ENCODE results near the gene CACNA1G. TPM values are rescaled to one million over a fixed set of nuclear protein-coding genes. Genes with fewer than 3 reads are reported as not detected.

Gene CACNA1G
- total RNA-seq, 2 donors from 2014 or later, result 3.4 to 6.6 TPM

- 93% methylated on average over 12 of the region's 12 CpGs for WGBS
These were observed 8.6 kb upstream of the CACNA1G start for GRCh38 chr17:50551884-50552283.

GRCh38 chr17:50554201-50554600 is 6.3 kb upstream of the CACNA1G start:
- 93% methylated on average over 17 of the region's 17 CpGs for WGBS
- no peaks in the 10 kb centered on the region for H3K9me3 ChIP-seq
- TF ChIP-seq CTCF (IDR thresholded peaks at IDR 0.05), result no peak
- no peak for TF ChIP-seq POLR2A (IDR thresholded peaks at IDR 0.05)
- no peak for TF ChIP-seq POLR2AphosphoS5 (IDR thresholded peaks at IDR 0.05)
- no peak overlapping the region for H3K27ac ChIP-seq
- peaks cover 2% of the 10 kb centered on the region for H3K27me3 ChIP-seq (replicated peaks; ENCODE audit: insufficient read depth)
- intact Hi-C loops (cut with DNase I), result loop anchor here (5.0 kb wide), 1 partner anchor 73 kb away; no protein-coding TSS in a partner anchor
- DNase-seq (ENCODE audit: low spot score), result no peak
- H3K4me3 ChIP-seq, result no peak overlapping the region
- peaks cover 4% of the 10 kb centered on the region for H3K4me1 ChIP-seq (replicated peaks)
- peaks cover 0 to 4% of the 10 kb centered on the region in 2 donors for H3K36me3 ChIP-seq

More at GRCh38 chr17:50551884-50552283, 8.6 kb upstream of the CACNA1G start:
- Histone ChIP-seq H3K27me3 (replicated peaks; ENCODE audit: insufficient read depth) (no peaks in the 10 kb centered on the region), H3K36me3 (peaks cover 0 to 4% of the 10 kb centered on the region in 2 donors), H3K27ac (no peak overlapping the region), H3K4me1 (replicated peaks) (peaks cover 4% of the 10 kb centered on the region), H3K4me3 (no peak overlapping the region), H3K9me3 (no peaks in the 10 kb centered on the region)
- DNase-seq (ENCODE audit: low spot score), result no peak
- TF ChIP-seq POLR2A (IDR thresholded peaks at IDR 0.05) (no peak), CTCF (IDR thresholded peaks at IDR 0.05) (no peak), POLR2AphosphoS5 (IDR thresholded peaks at IDR 0.05) (no peak)
- intact Hi-C loops (cut with DNase I), result loop anchor here (2.0 to 5.0 kb wide), 2 partner anchors 75 to 143 kb away; no protein-coding TSS in a partner anchor

- H3K36me3 ChIP-seq, result peaks cover 0 to 4% of the 10 kb centered on the region in 2 donors
- no peak overlapping the region for H3K4me3 ChIP-seq
- H3K9me3 ChIP-seq, result no peaks in the 10 kb centered on the region
- 52% methylated on average over 5 of the region's 5 CpGs for WGBS
- peaks cover 10% of the 10 kb centered on the region for H3K27me3 ChIP-seq (replicated peaks; ENCODE audit: insufficient read depth)
- H3K4me1 ChIP-seq (replicated peaks), result peaks cover 19% of the 10 kb centered on the region
- H3K27ac ChIP-seq, result no peak overlapping the region
- TF ChIP-seq POLR2AphosphoS5 (IDR thresholded peaks at IDR 0.05) (no peak), CTCF (IDR thresholded peaks at IDR 0.05) (no peak), POLR2A (IDR thresholded peaks at IDR 0.05) (no peak)
- intact Hi-C loops (cut with DNase I), result no loop called here
- no peak for DNase-seq (ENCODE audit: low spot score)
These were observed 3.7 kb upstream of the CACNA1G start for GRCh38 chr17:50556803-50557202.

GRCh38 chr17:50557630-50558029 is 2.9 kb upstream of the CACNA1G start:
- H3K27ac ChIP-seq, result no peak overlapping the region
- H3K9me3 ChIP-seq, result no peaks in the 10 kb centered on the region
- intact Hi-C loops (cut with DNase I), result no loop called here
- H3K36me3 ChIP-seq, result peaks cover 0 to 4% of the 10 kb centered on the region in 2 donors
- peaks cover 19% of the 10 kb centered on the region for H3K4me1 ChIP-seq (replicated peaks)
- 90% methylated on average over 4 of the region's 4 CpGs for WGBS
- H3K27me3 ChIP-seq (replicated peaks; ENCODE audit: insufficient read depth), result peaks cover 10% of the 10 kb centered on the region
- H3K4me3 ChIP-seq, result no peak overlapping the region
- DNase-seq (ENCODE audit: low spot score), result no peak
- TF ChIP-seq POLR2A (IDR thresholded peaks at IDR 0.05) (no peak), CTCF (IDR thresholded peaks at IDR 0.05) (no peak), POLR2AphosphoS5 (IDR thresholded peaks at IDR 0.05) (no peak)

GRCh38 chr17:50558091-50558490 is 2.4 kb upstream of the CACNA1G start:
- intact Hi-C loops (cut with DNase I), result no loop called here
- no peak overlapping the region for H3K27ac ChIP-seq

More at GRCh38 chr17:50558091-50558490, 2.4 kb upstream of the CACNA1G start:
- DNase-seq (ENCODE audit: low spot score), result no peak
- no peak for TF ChIP-seq CTCF (IDR thresholded peaks at IDR 0.05)
- no peak for TF ChIP-seq POLR2A (IDR thresholded peaks at IDR 0.05)
- TF ChIP-seq POLR2AphosphoS5 (IDR thresholded peaks at IDR 0.05), result no peak
- peaks cover 10% of the 10 kb centered on the region for H3K27me3 ChIP-seq (replicated peaks; ENCODE audit: insufficient read depth)
- peaks cover 0 to 4% of the 10 kb centered on the region in 2 donors for H3K36me3 ChIP-seq
- no peak overlapping the region for H3K4me3 ChIP-seq
- peaks cover 19% of the 10 kb centered on the region for H3K4me1 ChIP-seq (replicated peaks)
- WGBS, result 71% methylated on average over 4 of the region's 4 CpGs
- H3K9me3 ChIP-seq, result no peaks in the 10 kb centered on the region

All from prostate gland (tissue), 2 donors.